ENCODE measurements around the gene GPHA2. TPM values are rescaled to one million over a fixed set of nuclear protein-coding genes. Genes with fewer than 3 reads are reported as not detected.
A peak's percentile ranks its signal among the peaks of the same experiment; 100 is the strongest.
"Not testable (repeated sequence)": the region's sequence is repeated elsewhere in the genome, so short reads cannot be mapped to it uniquely, and the experiment has no call there.

Gene GPHA2
- total RNA-seq = not detected

GRCh38 chr11:64935359-64936081 lies at the start of gene GPHA2:
TSS of gene GPHA2 (minus strand) at chr11:64935893. CDS start at chr11:64935460, 433 bp downstream.
- Mint-ChIP-seq H3K9me3 (no peaks in the 10 kb centered on the region), H3K36me3 (ENCODE audit: low read depth) (peaks cover 15% of the 10 kb centered on the region), H3K4me3 (no peak within 1 kb of the TSS), H3K27ac (no peak within 1 kb of the TSS), H3K27me3 (peaks cover 5% of the 10 kb centered on the region), H3K4me1 (no peaks in the 10 kb centered on the region)
- CTCF ChIA-PET = no interaction called here
- no peak for DNase-seq
- POLR2A ChIA-PET = interaction anchor here (1.1 kb wide), 1 partner anchor 19 kb away, joined by 3 read pairs; no protein-coding TSS in a partner anchor

DNA sequence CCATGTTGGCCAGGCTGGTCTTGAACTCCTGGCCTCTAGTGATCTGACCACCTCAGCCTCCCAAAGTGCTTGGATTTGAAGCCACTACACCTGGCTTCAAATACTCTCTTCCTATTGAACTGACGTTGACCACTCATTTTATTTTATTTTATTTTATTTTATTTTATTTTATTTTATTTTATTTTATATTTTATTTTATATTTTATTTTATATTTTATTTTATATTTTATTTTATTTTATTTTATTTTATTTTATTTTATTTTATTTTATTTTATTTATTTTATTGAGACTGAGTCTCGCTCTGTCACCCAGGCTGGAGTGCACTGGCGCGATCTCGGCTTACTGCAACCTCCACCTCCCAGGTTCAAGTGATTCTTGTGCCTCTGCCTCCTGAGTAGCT lies 47.6 kb upstream of the GPHA2 start:
- H3K36me3 Mint-ChIP-seq (ENCODE audit: low read depth); DNase-seq; H3K4me3 Mint-ChIP-seq; H3K4me1 Mint-ChIP-seq; H3K9me3 Mint-ChIP-seq; CTCF ChIA-PET; H3K27ac Mint-ChIP-seq; POLR2A ChIA-PET: not testable (repeated sequence)
- peaks cover 12% of the 10 kb centered on the region for H3K27me3 Mint-ChIP-seq

- Mint-ChIP-seq H3K27me3 (peaks cover 4% of the 10 kb centered on the region), H3K9me3 (no peaks in the 10 kb centered on the region), H3K4me3 (no peak overlapping the region), H3K4me1 (peaks cover 17% of the 10 kb centered on the region), H3K36me3 (ENCODE audit: low read depth) (no peaks in the 10 kb centered on the region), H3K27ac (no peak overlapping the region)
- ChIA-PET POLR2A (no interaction called here), CTCF (no interaction called here)
- no peak for DNase-seq
Measured at GRCh38 chr11:64976651-64977050, 41.0 kb upstream of the GPHA2 start.

- ChIA-PET POLR2A (no interaction called here), CTCF (interaction anchor here (0.7 kb wide), 1 partner anchor 14 kb away, joined by 6 read pairs; no protein-coding TSS in a partner anchor)
- no peaks in the 10 kb centered on the region for H3K27me3 Mint-ChIP-seq
- peaks cover 35% of the 10 kb centered on the region for H3K4me1 Mint-ChIP-seq
- DNase-seq = no peak
- no peak overlapping the region for H3K27ac Mint-ChIP-seq
- H3K4me3 Mint-ChIP-seq = no peak overlapping the region
- H3K36me3 Mint-ChIP-seq (ENCODE audit: low read depth) = no peaks in the 10 kb centered on the region
- H3K9me3 Mint-ChIP-seq = no peaks in the 10 kb centered on the region
Measured at GRCh38 chr11:64974124-64974523, 38.4 kb upstream of the GPHA2 start.

- CTCF ChIA-PET = interaction anchor here (0.6 to 1.2 kb wide), 2 partner anchors 139 to 623 kb away, joined by 3 to 4 read pairs; no protein-coding TSS in a partner anchor
- Mint-ChIP-seq H3K4me3 (peak within 1 kb of the TSS; percentile 62), H3K9me3 (no peaks in the 10 kb centered on the region), H3K36me3 (ENCODE audit: low read depth) (no peaks in the 10 kb centered on the region), H3K27ac (peak within 1 kb of the TSS; percentile 69), H3K4me1 (peaks cover 52% of the 10 kb centered on the region), H3K27me3 (no peaks in the 10 kb centered on the region)
- POLR2A ChIA-PET = interaction anchor here (0.7 to 1.2 kb wide), 7 partner anchors 8 to 69 kb away, joined by 3 to 4 read pairs (median 3); partner anchors contain the start of genes ARL2 and SAC3D1
- peak; percentile 88 for DNase-seq
Measured at GRCh38 chr11:64971421-64972233, 35.9 kb upstream of the GPHA2 start, which contains the start of gene MAJIN. TSS of gene MAJIN (minus strand) at chr11:64972108. CDS start at chr11:64959405, 12,703 bp downstream.

DNA sequence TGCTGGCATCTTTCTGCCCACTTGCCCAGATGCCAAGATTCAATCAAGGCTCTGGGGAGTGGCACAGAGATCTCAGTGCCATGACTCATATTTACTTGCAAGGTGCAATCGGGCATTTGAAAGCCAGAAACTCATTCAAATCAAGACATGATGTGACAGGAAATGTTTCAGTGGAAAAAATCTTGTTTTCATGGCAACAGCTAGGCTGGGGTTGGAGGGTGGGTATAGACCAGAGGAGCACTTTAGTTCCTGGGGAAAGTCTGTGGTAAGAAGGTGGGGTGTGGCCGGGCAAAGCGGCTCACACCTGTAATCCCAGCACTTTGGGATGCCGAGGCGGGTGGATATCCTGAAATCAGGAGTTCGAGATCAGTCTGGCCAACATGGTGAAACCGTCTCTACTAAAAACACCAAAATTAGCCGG lies 35.0 kb upstream of the GPHA2 start:
- ChIA-PET CTCF (interaction anchor here (0.6 kb wide), 1 partner anchor 624 kb away, joined by 3 read pairs; no protein-coding TSS in a partner anchor), POLR2A (no interaction called here)
- no peaks in the 10 kb centered on the region for H3K9me3 Mint-ChIP-seq
- H3K27me3 Mint-ChIP-seq = no peaks in the 10 kb centered on the region
- peak overlapping the region; percentile 62 for H3K4me3 Mint-ChIP-seq
- no peaks in the 10 kb centered on the region for H3K36me3 Mint-ChIP-seq (ENCODE audit: low read depth)
- peak overlapping the region; percentile 69 for H3K27ac Mint-ChIP-seq
- DNase-seq = peak; percentile 29
- H3K4me1 Mint-ChIP-seq = peaks cover 56% of the 10 kb centered on the region

DNA sequence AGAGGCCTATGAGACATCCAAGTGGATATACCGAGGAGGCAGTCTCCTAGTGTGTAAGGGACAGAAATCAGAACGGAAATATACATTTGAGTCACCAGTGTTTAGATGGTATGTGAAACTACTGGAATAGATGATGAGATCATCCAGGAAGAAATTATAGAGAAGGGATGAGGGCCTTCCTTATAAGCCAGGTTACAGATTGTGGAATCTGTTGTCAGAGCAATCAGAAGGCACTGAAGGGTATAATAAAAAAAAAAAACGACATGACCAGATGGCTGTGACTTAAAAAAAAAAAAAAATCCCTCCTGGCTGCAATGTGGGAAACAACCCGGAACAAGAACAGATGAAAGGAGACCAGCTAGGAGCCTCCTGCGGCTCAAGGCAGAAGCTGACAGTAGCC lies 33.5 kb upstream of the GPHA2 start:
- no peaks in the 10 kb centered on the region for H3K27me3 Mint-ChIP-seq
- no peak overlapping the region for H3K4me3 Mint-ChIP-seq
- POLR2A ChIA-PET = no interaction called here
- H3K27ac Mint-ChIP-seq = peak overlapping the region; percentile 13
- peaks cover 59% of the 10 kb centered on the region for H3K4me1 Mint-ChIP-seq
- CTCF ChIA-PET = no interaction called here
- H3K36me3 Mint-ChIP-seq (ENCODE audit: low read depth) = no peaks in the 10 kb centered on the region
- DNase-seq = no peak
- no peaks in the 10 kb centered on the region for H3K9me3 Mint-ChIP-seq

DNA sequence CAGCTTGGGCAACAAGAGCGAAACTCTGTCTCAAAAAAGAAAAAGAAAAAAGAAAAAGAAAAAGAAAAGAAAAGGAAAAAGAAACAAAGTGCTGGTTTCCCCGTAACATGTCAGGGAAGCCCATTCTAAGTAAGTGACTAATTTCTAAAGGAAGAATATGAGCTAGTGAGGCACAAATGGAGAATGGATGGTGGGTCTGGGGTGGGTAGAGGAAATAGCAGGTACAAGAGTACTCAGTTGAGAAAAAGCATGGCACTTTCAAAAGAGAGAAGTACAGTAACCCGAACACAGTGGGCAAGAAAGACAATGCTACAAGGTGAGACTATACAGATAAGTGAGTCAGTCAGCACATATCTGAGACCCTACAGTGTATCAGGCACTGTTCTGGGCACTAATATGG lies 31.7 kb upstream of the GPHA2 start:
- DNase-seq = no peak
- CTCF ChIA-PET = interaction anchor here (1.1 kb wide), 1 partner anchor 108 kb away, joined by 3 read pairs; no protein-coding TSS in a partner anchor

GRCh38 chr11:64963072-64963631 lies 27.5 kb upstream of the GPHA2 start:
- DNase-seq = no peak
- POLR2A ChIA-PET = interaction anchor here (1.1 to 1.5 kb wide), 2 partner anchors 9 to 51 kb away, joined by 3 read pairs; partner anchors contain the start of genes ARL2 and MAJIN
- Mint-ChIP-seq H3K9me3 (no peaks in the 10 kb centered on the region), H3K27me3 (peaks cover 6% of the 10 kb centered on the region), H3K4me1 (peaks cover 26% of the 10 kb centered on the region), H3K27ac (no peak overlapping the region), H3K4me3 (no peak overlapping the region), H3K36me3 (ENCODE audit: low read depth) (no peaks in the 10 kb centered on the region)
- CTCF ChIA-PET = interaction anchor here (1.0 kb wide), 1 partner anchor 15 kb away, joined by 4 read pairs; no protein-coding TSS in a partner anchor

More for the DNA sequence above, 31.7 kb upstream of the GPHA2 start:
- no peaks in the 10 kb centered on the region for H3K36me3 Mint-ChIP-seq (ENCODE audit: low read depth)
- H3K27me3 Mint-ChIP-seq = no peaks in the 10 kb centered on the region
- no peak overlapping the region for H3K4me3 Mint-ChIP-seq
- POLR2A ChIA-PET = interaction anchor here (0.9 kb wide), 1 partner anchor 30 kb away, joined by 3 read pairs; no protein-coding TSS in a partner anchor
- H3K4me1 Mint-ChIP-seq = peaks cover 55% of the 10 kb centered on the region
- H3K9me3 Mint-ChIP-seq = no peaks in the 10 kb centered on the region
- peak overlapping the region; percentile 2 for H3K27ac Mint-ChIP-seq

DNA sequence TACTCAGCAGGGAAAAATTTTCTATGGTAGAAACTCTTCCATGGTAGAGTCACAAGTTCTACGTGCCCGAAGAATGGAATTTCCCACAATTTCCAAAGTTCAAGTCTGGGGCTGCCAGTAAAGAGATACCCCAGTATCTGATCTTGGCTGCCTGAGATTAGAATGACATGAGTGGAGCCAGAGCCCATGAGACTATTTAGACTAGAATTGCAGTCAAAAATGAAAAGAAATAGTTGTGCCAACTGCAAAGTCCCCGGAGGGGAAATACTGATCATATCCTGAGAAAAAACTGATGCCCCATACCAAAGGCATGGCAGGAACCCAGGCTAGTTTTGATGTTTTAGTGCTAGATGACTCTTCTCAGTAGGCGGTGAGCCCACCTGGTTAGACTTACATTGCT lies 25.0 kb upstream of the GPHA2 start:
- Mint-ChIP-seq H3K27ac (no peak overlapping the region), H3K4me1 (peaks cover 10% of the 10 kb centered on the region), H3K9me3 (no peaks in the 10 kb centered on the region), H3K4me3 (no peak overlapping the region), H3K36me3 (ENCODE audit: low read depth) (no peaks in the 10 kb centered on the region), H3K27me3 (peaks cover 6% of the 10 kb centered on the region)
- ChIA-PET POLR2A (no interaction called here), CTCF (interaction anchor here (0.7 kb wide), 1 partner anchor 1604 kb away, joined by 3 read pairs; no protein-coding TSS in a partner anchor)
- no peak for DNase-seq

GRCh38 chr11:64959498-64959897 lies 23.8 kb upstream of the GPHA2 start:
- H3K36me3 Mint-ChIP-seq (ENCODE audit: low read depth) = no peaks in the 10 kb centered on the region
- ChIA-PET CTCF (no interaction called here), POLR2A (no interaction called here)
- no peaks in the 10 kb centered on the region for H3K9me3 Mint-ChIP-seq
- H3K27ac Mint-ChIP-seq = no peak overlapping the region
- H3K27me3 Mint-ChIP-seq = peaks cover 10% of the 10 kb centered on the region
- H3K4me1 Mint-ChIP-seq = peaks cover 3% of the 10 kb centered on the region
- DNase-seq = no peak
- H3K4me3 Mint-ChIP-seq = no peak overlapping the region

DNA sequence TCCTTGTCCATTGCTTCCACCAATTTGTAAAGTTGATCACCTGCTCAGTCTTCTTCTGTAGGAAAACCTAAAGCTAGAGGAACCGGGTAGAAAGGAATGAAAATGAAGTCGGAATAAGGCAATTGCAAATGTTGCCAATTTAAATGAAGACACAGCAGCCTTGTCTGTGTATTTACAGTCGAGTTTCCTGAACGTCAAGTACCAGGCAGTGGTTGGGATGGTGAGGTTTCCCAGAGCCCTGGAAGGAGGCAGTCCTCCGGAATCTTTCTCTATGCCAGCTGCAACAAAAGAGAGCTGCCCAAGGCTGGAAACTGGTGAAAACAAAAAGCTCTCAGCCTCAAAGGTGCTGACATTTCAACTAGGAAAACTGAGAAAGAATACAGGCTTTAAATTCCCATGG lies 18.5 kb upstream of the GPHA2 start:
- H3K4me3 Mint-ChIP-seq = no peak overlapping the region
- no peaks in the 10 kb centered on the region for H3K4me1 Mint-ChIP-seq
- H3K27me3 Mint-ChIP-seq = peaks cover 15% of the 10 kb centered on the region
- POLR2A ChIA-PET = interaction anchor here (1.1 to 1.4 kb wide), 2 partner anchors 11 to 18 kb away, joined by 3 read pairs; partner anchors contain the start of gene MAJIN
- no peak for DNase-seq
- H3K27ac Mint-ChIP-seq = no peak overlapping the region
- no peaks in the 10 kb centered on the region for H3K9me3 Mint-ChIP-seq
- CTCF ChIA-PET = interaction anchor here (1.5 kb wide), 1 partner anchor 30 kb away, joined by 4 read pairs; the partner anchor contains the start of gene PPP2R5B
- no peaks in the 10 kb centered on the region for H3K36me3 Mint-ChIP-seq (ENCODE audit: low read depth)

Data from activated CD4-positive, alpha-beta memory T cell treated with anti-CD3 and anti-CD28 coated beads, Interleukin-2, amount 10 ng/mL, durations not matched to agents 7 days and 5 days (primary cell).